Spleen (tissue), 11 donors: ENCODE results near the gene HS6ST2. TPM values are rescaled to one million over a fixed set of nuclear protein-coding genes. Genes with fewer than 3 reads are reported as not detected.

Source experiments
- DNase-seq: peaks from one replicate; pipeline ENCODE4 v3.0.0-alpha.2; 2020
- H3K27ac ChIP-seq, 8 donors: fragments of 200-600 bp; sonication (generic) in 7 of 8; 1 replicate in 4 of 8; 2 replicates in 4 of 8; pipeline versions ENCODE4 v1.5.0 to v1.8.0; 2016 to 2021; ENCODE audit warnings: inconsistent platforms in 4 of 8, mild to moderate bottlenecking in 4 of 8, moderate library complexity in 1 of 8
- H3K27me3 ChIP-seq, 7 donors: fragments of 200-600 bp; sonication (generic) in 6 of 7; replicated peaks in 1 of 7; 1 replicate in 4 of 7; 2 replicates in 3 of 7; pipeline versions ENCODE4 v1.5.0 to v1.8.0; 2016 to 2021; ENCODE audit warnings: inconsistent platforms in 3 of 7, mild to moderate bottlenecking in 1 of 7
- H3K36me3 ChIP-seq, 6 donors: fragments of 200-600 bp; sonication (generic) in 5 of 6; 1 replicate in 4 of 6; 2 replicates in 2 of 6; pipeline versions ENCODE4 v1.5.0 to v1.8.0; 2016 to 2021; ENCODE audit warnings: inconsistent platforms in 2 of 6
- H3K4me1 ChIP-seq, 6 donors: fragments of 200-600 bp; sonication (generic) in 5 of 6; 1 replicate in 3 of 6; 2 replicates in 3 of 6; pipeline versions ENCODE4 v1.5.0 to v1.8.0; 2016 to 2021; ENCODE audit warnings: inconsistent platforms in 3 of 6
- H3K4me3 ChIP-seq, 8 donors: fragments of 200-600 bp; sonication (generic) in 7 of 8; 1 replicate in 4 of 8; 2 replicates in 4 of 8; pipeline versions ENCODE4 v1.5.0 to v1.8.0; 2016 to 2021; ENCODE audit warnings: inconsistent platforms in 4 of 8, mild to moderate bottlenecking in 4 of 8, moderate library complexity in 2 of 8
- H3K9me3 ChIP-seq, 8 donors: fragments of 200-600 bp; sonication (generic) in 7 of 8; 1 replicate in 4 of 8; 2 replicates in 4 of 8; pipeline versions ENCODE4 v1.5.0 to v1.8.0; 2016 to 2021; ENCODE audit warnings: inconsistent platforms in 4 of 8
- CTCF ChIP-seq, 11 experiments: fragments of 200-600 bp in 7 of 11; fragments of 450-650 bp in 4 of 11; sonication (generic) in 4 of 11; IDR thresholded peaks in 8 of 11; conservative IDR thresholded peaks in 3 of 11; 1 replicate in 7 of 11; 2 replicates in 4 of 11; pipeline versions ENCODE4 v1.4.0 to v1.8.0; 2016 to 2021; ENCODE audit warnings: antibody characterized with exemption in 11 of 11, inconsistent platforms in 4 of 11, mild to moderate bottlenecking in 1 of 11
- POLR2A ChIP-seq, 3 donors: fragments of 450-650 bp; IDR thresholded peaks; one replicate each; pipeline ENCODE4 v1.5.1; 2017; ENCODE audit warnings: antibody characterized with exemption in 3 of 3, mild to moderate bottlenecking in 1 of 3
- POLR2AphosphoS5 ChIP-seq, 3 donors: sonication (generic); formaldehyde crosslinking; IDR thresholded peaks; one replicate each; pipeline ENCODE4 v1.5.1; 2017; ENCODE audit warnings: antibody characterized with exemption in 3 of 3
- WGBS, 5 donors: extraction: QIAGEN DNeasy Blood & Tissue Kit in 3 of 5; methylation state at CpG; one replicate each; pipeline versions ENCODE4 v1.1.5 to v1.1.7; 2013 to 2018; 5-methylcytosine and 5-hydroxymethylcytosine counted together
- intact Hi-C: fragments of 100-400 bp; cut with DNase I; formaldehyde crosslinking; loops from one replicate; pipeline ENCODE4 v1.15.0; 2023; ENCODE audit warnings: low total_unique reads
- polyA plus RNA-seq, 3 donors: library from polyadenylated mRNA; stranded (reverse); fragments of 200-250 nt; gene quantifications; one replicate each; pipeline ENCODE4 v1.2.1, GENCODE V29; 2013
- total RNA-seq, 7 donors: library from RNA; depleted of rRNA in 3 of 7; stranded (reverse); fragments of >200 nt in 3 of 7; fragmentation: NEBNext Ultra II Directional in 4 of 7; extraction: Animal tissue kit (Norgen Biotek cat#: 25700) in 4 of 7; gene quantifications; one replicate each; pipeline versions ENCODE4 v1.1.0 to v1.2.1, GENCODE V29; 2016 to 2021
- donor health status: healthy with polysubstance abuse.
- donor health status: DM: no; HTN: no; CAD: no; lungs with moderate emphysema.
- donor health status: DM: no; HTN: no; CAD: no.
- donor health status: Bipolar disorder and iron deficiency.
- donor health status: healthy.
- donor health status: DM: no; HTN: no; CAD: no.
- donor health status: DM: yes; HTN: yes; CAD: no.

The HS6ST2 gene
- total and polyA plus RNA-seq, 10 donors = 0.02 to 0.20 (median 0.09) TPM; not detected in 7

- intact Hi-C loops = no loop called here
- peaks cover 0 to 11% (median 0%) of the 10 kb centered on the region in 7 donors for H3K27me3 ChIP-seq
- TF ChIP-seq CTCF (IDR thresholded peaks at IDR 0.05 in 8 of 11, conservative IDR thresholded peaks at IDR 0.05 in 3 of 11) (no peak), POLR2A (IDR thresholded peaks at IDR 0.05) (no peak), POLR2AphosphoS5 (IDR thresholded peaks at IDR 0.05) (no peak)
- H3K36me3 ChIP-seq = no peaks in the 10 kb centered on the region
- no peaks in the 10 kb centered on the region for H3K9me3 ChIP-seq
- H3K27ac ChIP-seq = no peak overlapping the region
- WGBS, 5 donors = 15 to 58% (median 36%) methylated on average over 3 of the region's 3 CpGs
- no peak overlapping the region for H3K4me3 ChIP-seq
- H3K4me1 ChIP-seq = no peaks in the 10 kb centered on the region
- no peak for DNase-seq
These were observed 201.3 kb downstream of the HS6ST2 start for GRCh38 chrX:132757066-132757623.

- intact Hi-C loops = no loop called here
- Histone ChIP-seq H3K27ac (no peak overlapping the region), H3K36me3 (no peaks in the 10 kb centered on the region), H3K9me3 (no peaks in the 10 kb centered on the region), H3K27me3 (peaks cover 0 to 11% (median 0%) of the 10 kb centered on the region in 7 donors), H3K4me3 (no peak overlapping the region), H3K4me1 (no peaks in the 10 kb centered on the region)
- TF ChIP-seq CTCF (IDR thresholded peaks at IDR 0.05 in 8 of 11, conservative IDR thresholded peaks at IDR 0.05 in 3 of 11) = no peak
- TF ChIP-seq POLR2AphosphoS5 (IDR thresholded peaks at IDR 0.05) = no peak
- TF ChIP-seq POLR2A (IDR thresholded peaks at IDR 0.05) = no peak
- DNase-seq = no peak
- WGBS, 5 donors = 67 to 88% (median 87%) methylated on average over 4 of the region's 4 CpGs
These were observed 202.0 kb downstream of the HS6ST2 start for GRCh38 chrX:132756439-132756838.

GRCh38 chrX:132751063-132751690 is 207.3 kb downstream of the HS6ST2 start:
- Histone ChIP-seq H3K27me3 (peaks cover 0 to 14% (median 0%) of the 10 kb centered on the region in 7 donors), H3K27ac (no peak overlapping the region), H3K9me3 (no peaks in the 10 kb centered on the region), H3K4me1 (no peaks in the 10 kb centered on the region), H3K36me3 (no peaks in the 10 kb centered on the region), H3K4me3 (no peak overlapping the region)
- TF ChIP-seq POLR2A (IDR thresholded peaks at IDR 0.05) (no peak), POLR2AphosphoS5 (IDR thresholded peaks at IDR 0.05) (no peak), CTCF (IDR thresholded peaks at IDR 0.05 in 8 of 11, conservative IDR thresholded peaks at IDR 0.05 in 3 of 11) (no peak)
- intact Hi-C loops = no loop called here
- no peak for DNase-seq
- 28 to 47% (median 34%) methylated on average over 3 of the region's 3 CpGs for WGBS, 5 donors

- Histone ChIP-seq H3K9me3 (no peaks in the 10 kb centered on the region), H3K27me3 (peaks cover 0 to 14% (median 0%) of the 10 kb centered on the region in 7 donors), H3K27ac (no peak overlapping the region), H3K4me1 (no peaks in the 10 kb centered on the region), H3K36me3 (no peaks in the 10 kb centered on the region), H3K4me3 (no peak overlapping the region)
- no peak for DNase-seq
- TF ChIP-seq CTCF (IDR thresholded peaks at IDR 0.05 in 8 of 11, conservative IDR thresholded peaks at IDR 0.05 in 3 of 11) = no peak
- TF ChIP-seq POLR2AphosphoS5 (IDR thresholded peaks at IDR 0.05) = no peak
- no peak for TF ChIP-seq POLR2A (IDR thresholded peaks at IDR 0.05)
- intact Hi-C loops = no loop called here
- 53 to 67% (median 59%) methylated on average over 6 of the region's 6 CpGs for WGBS, 5 donors
These were observed 207.9 kb downstream of the HS6ST2 start for GRCh38 chrX:132750331-132751062.
